KMS-11 (cell line): ENCODE measurements around the gene SLC37A1.

ENCODE experiments used
- H2AFZ ChIP-seq: fragments of 200-600 bp; sonication (generic); 2 replicates; pipeline ENCODE4 v1.6.1; 2016; ENCODE audit warnings: antibody characterized with exemption, mixed run types, low read depth
- H3K27ac ChIP-seq: fragments of 200-600 bp; sonication (generic); 2 replicates; pipeline ENCODE4 v1.6.1; 2016; ENCODE audit warnings: mild to moderate bottlenecking, mixed run types
- H3K27me3 ChIP-seq: fragments of 200-600 bp; sonication (generic); 2 replicates; pipeline ENCODE4 v1.6.1; 2017; ENCODE audit warnings: mild to moderate bottlenecking, low read depth, mixed run types, moderate library complexity; ENCODE audit not compliant: insufficient read depth
- H3K36me3 ChIP-seq: fragments of 200-600 bp; sonication (generic); 2 replicates; pipeline ENCODE4 v1.6.1; 2017; ENCODE audit warnings: mild to moderate bottlenecking, mixed run types; ENCODE audit not compliant: insufficient read depth
- H3K4me1 ChIP-seq: fragments of 200-600 bp; sonication (generic); 2 replicates; pipeline ENCODE4 v1.6.1; 2016; ENCODE audit warnings: mild to moderate bottlenecking, low read depth, mixed run types; ENCODE audit not compliant: poor library complexity, severe bottlenecking
- H3K4me2 ChIP-seq: fragments of 200-600 bp; sonication (generic); 2 replicates; pipeline ENCODE4 v1.7.0; 2016; ENCODE audit warnings: mild to moderate bottlenecking, mixed run types
- H3K4me3 ChIP-seq: fragments of 200-600 bp; sonication (generic); IDR thresholded peaks from 2 replicates; pipeline ENCODE4 v1.6.1; 2017; ENCODE audit warnings: low read depth, low read length, mixed read lengths; ENCODE audit not compliant: insufficient read depth
- H3K79me2 ChIP-seq: fragments of 200-600 bp; sonication (generic); 2 replicates; pipeline ENCODE4 v1.6.1; 2016; ENCODE audit warnings: low read depth, mixed run types; ENCODE audit not compliant: insufficient read depth
- H3K9ac ChIP-seq: fragments of 200-600 bp; sonication (generic); 2 replicates; pipeline ENCODE4 v1.6.1; 2016; ENCODE audit warnings: mild to moderate bottlenecking, mixed run types
- H4K20me1 ChIP-seq: fragments of 200-600 bp; sonication (generic); 2 replicates; pipeline ENCODE4 v1.6.1; 2016; ENCODE audit warnings: mild to moderate bottlenecking, mixed run types; ENCODE audit not compliant: insufficient read depth
- TF ChIP-seq, protein P1 (sequence below): fragments of 200-600 bp; sonication (generic); conservative IDR thresholded peaks from 2 replicates; pipeline ENCODE4 v1.6.1; 2017; ENCODE audit warnings: low read depth, mild to moderate bottlenecking, antibody characterized with exemption, low read length, moderate library complexity, mixed read lengths

The SLC37A1 gene

DNA sequence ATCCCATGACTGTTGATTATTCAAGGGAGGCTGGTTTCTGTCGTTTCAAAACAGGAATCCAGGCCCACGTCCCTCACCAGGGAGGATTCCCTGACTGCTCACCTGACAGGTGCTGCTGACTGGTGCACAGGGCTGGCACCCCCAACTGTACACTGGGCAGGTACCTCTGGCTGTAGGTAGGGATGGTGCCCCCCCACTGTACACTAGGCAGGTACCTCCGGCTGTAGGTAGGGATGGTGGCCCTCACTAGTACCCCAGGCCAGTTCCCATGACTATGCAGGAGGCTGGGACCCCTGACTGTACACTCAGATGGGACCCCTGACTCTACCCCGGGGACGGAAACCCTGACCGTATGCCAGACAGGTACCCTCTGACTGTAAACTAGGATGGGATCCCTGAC lies 106.2 kb downstream of the SLC37A1 start:
- no peaks in the 10 kb centered on the region for H3K79me2 ChIP-seq
- TF ChIP-seq, protein P1, sequence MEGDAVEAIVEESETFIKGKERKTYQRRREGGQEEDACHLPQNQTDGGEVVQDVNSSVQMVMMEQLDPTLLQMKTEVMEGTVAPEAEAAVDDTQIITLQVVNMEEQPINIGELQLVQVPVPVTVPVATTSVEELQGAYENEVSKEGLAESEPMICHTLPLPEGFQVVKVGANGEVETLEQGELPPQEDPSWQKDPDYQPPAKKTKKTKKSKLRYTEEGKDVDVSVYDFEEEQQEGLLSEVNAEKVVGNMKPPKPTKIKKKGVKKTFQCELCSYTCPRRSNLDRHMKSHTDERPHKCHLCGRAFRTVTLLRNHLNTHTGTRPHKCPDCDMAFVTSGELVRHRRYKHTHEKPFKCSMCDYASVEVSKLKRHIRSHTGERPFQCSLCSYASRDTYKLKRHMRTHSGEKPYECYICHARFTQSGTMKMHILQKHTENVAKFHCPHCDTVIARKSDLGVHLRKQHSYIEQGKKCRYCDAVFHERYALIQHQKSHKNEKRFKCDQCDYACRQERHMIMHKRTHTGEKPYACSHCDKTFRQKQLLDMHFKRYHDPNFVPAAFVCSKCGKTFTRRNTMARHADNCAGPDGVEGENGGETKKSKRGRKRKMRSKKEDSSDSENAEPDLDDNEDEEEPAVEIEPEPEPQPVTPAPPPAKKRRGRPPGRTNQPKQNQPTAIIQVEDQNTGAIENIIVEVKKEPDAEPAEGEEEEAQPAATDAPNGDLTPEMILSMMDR = no peak
- no peak overlapping the region for H3K9ac ChIP-seq
- no peak overlapping the region for H3K27ac ChIP-seq
- H3K27me3 ChIP-seq = peaks cover 71% of the 10 kb centered on the region; the same call in 1 of the 2 replicates
- no peaks in the 10 kb centered on the region for H3K36me3 ChIP-seq
- H3K4me1 ChIP-seq = no peaks in the 10 kb centered on the region
- H2AFZ ChIP-seq = no peak overlapping the region
- no peaks in the 10 kb centered on the region for H4K20me1 ChIP-seq
- H3K4me3 ChIP-seq = no peak overlapping the region
- no peak overlapping the region for H3K4me2 ChIP-seq

DNA sequence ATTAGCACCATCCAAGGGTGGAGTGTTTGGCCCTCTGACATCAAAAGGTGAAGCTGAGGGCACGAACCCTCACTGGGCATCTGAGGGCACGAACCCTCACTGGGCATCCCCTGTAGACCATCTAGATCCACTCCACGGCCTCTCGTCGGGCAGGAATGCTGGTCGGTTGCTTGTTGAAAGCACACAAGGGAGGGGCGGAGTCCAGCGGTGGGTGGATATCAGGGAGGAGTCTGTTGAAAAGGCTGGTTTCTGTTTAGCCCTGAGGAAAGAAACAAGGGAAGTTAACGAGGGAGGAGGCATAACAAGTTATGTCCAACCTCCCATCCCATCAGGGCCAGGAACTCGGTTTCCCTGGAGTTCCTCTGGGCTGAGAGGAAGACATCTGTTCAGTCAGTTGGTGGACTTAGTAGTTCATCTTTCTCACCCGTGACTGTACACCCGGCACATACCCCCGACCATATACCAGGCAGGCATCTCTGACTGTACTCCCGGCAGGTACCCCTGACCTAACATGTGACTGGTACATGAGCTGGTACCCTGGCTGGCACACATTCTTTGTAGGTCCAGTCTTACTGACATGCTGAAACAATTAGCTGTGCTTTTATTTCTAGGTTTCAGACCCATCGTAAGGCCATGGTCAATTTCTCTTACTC lies 107.6 kb downstream of the SLC37A1 start:
- Histone ChIP-seq H3K27me3 (peaks cover 72% of the 10 kb centered on the region; the same call in 1 of the 2 replicates), H3K9ac (no peak overlapping the region), H3K4me2 (no peak overlapping the region), H3K79me2 (no peaks in the 10 kb centered on the region), H3K4me1 (no peaks in the 10 kb centered on the region), H3K36me3 (no peaks in the 10 kb centered on the region), H3K4me3 (no peak overlapping the region), H4K20me1 (no peaks in the 10 kb centered on the region), H2AFZ (no peak overlapping the region), H3K27ac (no peak overlapping the region)
- TF ChIP-seq, protein P1 = no peak

DNA sequence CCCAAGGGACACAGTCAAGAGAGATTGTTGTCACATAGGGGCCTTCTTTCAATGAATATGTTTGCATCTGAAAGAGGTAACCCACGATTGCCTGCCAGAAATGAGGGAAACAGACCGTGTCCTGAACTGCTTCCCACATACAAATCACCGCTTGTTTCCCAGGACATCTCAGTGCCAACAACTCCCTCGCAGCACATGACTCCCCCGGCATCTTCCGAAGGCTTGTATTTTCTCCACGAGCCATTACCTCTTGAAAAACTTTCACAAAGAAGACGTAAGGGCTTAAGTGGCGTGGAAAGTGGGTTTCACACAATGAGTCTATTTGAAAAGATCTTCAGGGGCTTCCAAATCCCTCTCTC lies 108.1 kb downstream of the SLC37A1 start:
- Histone ChIP-seq H3K36me3 (no peaks in the 10 kb centered on the region), H3K27me3 (peaks cover 72% of the 10 kb centered on the region; the same call in 1 of the 2 replicates), H3K27ac (no peak overlapping the region), H3K4me1 (no peaks in the 10 kb centered on the region), H2AFZ (no peak overlapping the region), H3K4me3 (no peak overlapping the region), H4K20me1 (no peaks in the 10 kb centered on the region), H3K79me2 (no peaks in the 10 kb centered on the region), H3K9ac (no peak overlapping the region), H3K4me2 (no peak overlapping the region)
- TF ChIP-seq, protein P1 = no peak

DNA sequence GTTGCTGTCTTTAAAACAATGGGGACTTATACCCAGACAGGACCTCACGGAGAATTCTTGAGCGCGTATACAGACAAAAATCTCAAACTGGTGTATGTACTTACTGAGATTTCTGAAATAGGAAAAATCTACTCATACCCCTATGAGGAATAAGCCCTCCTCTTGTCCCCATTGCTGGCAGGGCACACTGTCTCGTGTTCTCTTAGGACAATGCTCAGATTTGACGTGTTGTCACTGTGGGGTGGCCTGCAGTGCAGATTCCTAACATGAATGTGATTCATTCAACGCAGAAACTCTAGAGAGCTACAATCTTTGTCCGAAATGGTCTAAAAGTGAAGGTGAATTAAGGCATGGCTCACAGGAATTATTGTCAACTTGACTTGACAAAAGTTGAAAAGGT lies 108.6 kb downstream of the SLC37A1 start:
- Histone ChIP-seq H3K4me1 (no peaks in the 10 kb centered on the region), H3K4me2 (no peak overlapping the region), H3K9ac (no peak overlapping the region), H3K27ac (no peak overlapping the region), H3K4me3 (no peak overlapping the region), H2AFZ (no peak overlapping the region), H3K27me3 (peaks cover 72% of the 10 kb centered on the region; the same call in 1 of the 2 replicates), H3K79me2 (no peaks in the 10 kb centered on the region), H3K36me3 (no peaks in the 10 kb centered on the region), H4K20me1 (no peaks in the 10 kb centered on the region)
- TF ChIP-seq, protein P1 = no peak
